PFSK-1 (cell line): ENCODE measurements around the gene VCX2.

ENCODE experiments used
- FOXP2 ChIP-seq: optimal IDR thresholded peaks from 2 replicates; pipeline ENCODE3; 2011; ENCODE audit warnings: borderline replicate concordance, control low read depth, inconsistent platforms; ENCODE audit not compliant: insufficient read depth; ENCODE audit errors: extremely low read length, extremely low read depth
- POLR2AphosphoS5 ChIP-seq: IDR thresholded peaks from 2 replicates; pipeline ENCODE4 v1.6.1; 2012; ENCODE audit warnings: low read depth, mild to moderate bottlenecking, control low read depth, low read length, moderate library complexity
- SIN3A ChIP-seq: IDR thresholded peaks from 2 replicates; pipeline ENCODE4 v1.6.1; 2012; ENCODE audit warnings: mild to moderate bottlenecking, low read length, moderate library complexity, borderline replicate concordance; ENCODE audit not compliant: insufficient read depth
- TAF1 ChIP-seq: IDR thresholded peaks from 2 replicates; pipeline ENCODE4 v1.6.1; 2012; ENCODE audit warnings: low read length, control low read depth, borderline replicate concordance; ENCODE audit not compliant: insufficient read depth

The VCX2 gene

GRCh38 chrX:8125566-8125965, 45.5 kb downstream of the VCX2 start:
- TF ChIP-seq FOXP2 (no peak), TAF1 (no peak), POLR2AphosphoS5 (no peak), SIN3A (no peak)

DNA sequence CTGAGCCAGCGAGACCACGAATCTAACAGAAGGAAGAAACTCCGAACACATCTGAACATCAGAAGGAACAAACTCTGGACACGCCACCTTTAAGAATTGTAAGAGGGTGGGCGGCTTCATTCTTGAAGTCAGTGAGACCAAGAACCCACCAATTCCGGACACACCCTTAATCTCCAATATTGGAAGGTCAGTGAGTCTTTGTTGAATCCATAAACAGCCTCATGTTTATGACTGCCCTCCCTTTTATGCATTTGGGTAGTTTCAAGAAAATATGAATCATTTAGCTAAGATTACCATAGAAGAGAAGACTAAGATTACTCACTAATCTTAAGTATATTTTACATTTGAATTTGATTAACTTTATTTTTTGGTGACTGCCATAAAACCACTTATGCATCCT, 48.5 kb downstream of the VCX2 start:
- TF ChIP-seq SIN3A (no peak), POLR2AphosphoS5 (no peak), TAF1 (no peak)
